Pancreas (tissue), 10 donors: Measurements from ENCODE around the gene DIAPH3. TPM values are rescaled to one million over a fixed set of nuclear protein-coding genes. Genes with fewer than 3 reads are reported as not detected.

Experiments used
- ATAC-seq, 4 donors: fragments of 200-7000 bp; cut with Tn5 transposase; one replicate each; pipeline versions ENCODE4 v1.8.0 to v1.9.1; 2020; ENCODE audit warnings: mild to moderate bottlenecking in 4 of 4, moderate library complexity in 4 of 4
- DNase-seq, 6 donors: peaks; one replicate each; pipeline ENCODE4 v3.0.0-alpha.2; 2020
- FAIRE-seq: peaks from 2 replicates; lab custom pipeline; 2012; peaks lifted over from hg19 to GRCh38; lab: Jason Lieb, UNC
- H3K27ac ChIP-seq, 4 donors: fragments of 200-600 bp; sonication (generic); 1 replicate in 3 of 4; 2 replicates in 1 of 4; pipeline versions ENCODE4 v1.5.0 to v1.8.0; 2020
- H3K27me3 ChIP-seq, 4 donors: fragments of 200-600 bp; one replicate each; pipeline ENCODE4 v1.8.0; 2021
- H3K36me3 ChIP-seq, 3 donors: fragments of 200-600 bp; sonication (generic) in 1 of 3; one replicate each; pipeline versions ENCODE4 v1.5.0 to v1.8.0; 2020 to 2021
- H3K4me1 ChIP-seq, 3 donors: fragments of 200-600 bp; one replicate each; pipeline ENCODE4 v1.8.0; 2021
- H3K4me3 ChIP-seq, 4 donors: fragments of 200-600 bp; sonication (generic) in 2 of 4; one replicate each; pipeline versions ENCODE4 v1.5.0 to v1.8.0; 2020 to 2021
- H3K9me3 ChIP-seq, 4 donors: fragments of 200-600 bp; one replicate each; pipeline ENCODE4 v1.8.0; 2021
- WGBS, 2 donors: extraction: QIAGEN DNeasy Blood & Tissue Kit; methylation state at CpG; one replicate each; pipeline ENCODE4 v1.1.7; 2013; 5-methylcytosine and 5-hydroxymethylcytosine counted together
- intact Hi-C, 3 donors: fragments of 100-400 bp; cut with DNase I; formaldehyde crosslinking; loops; one replicate each; pipeline versions ENCODE4 v1.11.1 to v1.14.2; 2022
- polyA plus RNA-seq, 2 donors: library from polyadenylated mRNA; stranded (reverse); fragments of 200-250 nt; gene quantifications; one replicate each; pipeline ENCODE4 v1.2.3, GENCODE V29; 2013
- total RNA-seq, 6 donors: library from RNA; stranded (reverse); fragmentation: NEBNext Ultra II Directional in 4 of 6; extraction: Animal tissue kit (Norgen Biotek cat#: 25700) in 4 of 6; gene quantifications; one replicate each; pipeline versions ENCODE4 v1.2.1 to v1.2.4, GENCODE V29; 2021 to 2023
- TF ChIP-seq, protein P1 (sequence below), 4 donors: fragments of 200-600 bp; sonication (generic) in 3 of 4; IDR thresholded peaks; one replicate each; pipeline versions ENCODE4 v1.5.0 to v1.8.0; 2021; ENCODE audit warnings: antibody characterized with exemption in 4 of 4
- donor health status: healthy with polysubstance abuse.
- donor health status: DM: no; HTN: no; CAD: no; lungs with moderate emphysema.
- donor health status: DM: no; HTN: no; CAD: no.
- donor health status: control.
- donor health status: control.
- donor health status: Bipolar disorder and iron deficiency.
- donor health status: DM: yes; HTN: yes; CAD: no.
- donor health status: DM: no; HTN: no; CAD: no.
- donor health status: DM: no; HTN: no; CAD: no.
- donor health status: DM: yes; HTN: yes; CAD: no.

The DIAPH3 gene
- total and polyA plus RNA-seq, 8 donors: 0.12 to 1.3 (median 0.42) TPM; not detected in 1

DNA sequence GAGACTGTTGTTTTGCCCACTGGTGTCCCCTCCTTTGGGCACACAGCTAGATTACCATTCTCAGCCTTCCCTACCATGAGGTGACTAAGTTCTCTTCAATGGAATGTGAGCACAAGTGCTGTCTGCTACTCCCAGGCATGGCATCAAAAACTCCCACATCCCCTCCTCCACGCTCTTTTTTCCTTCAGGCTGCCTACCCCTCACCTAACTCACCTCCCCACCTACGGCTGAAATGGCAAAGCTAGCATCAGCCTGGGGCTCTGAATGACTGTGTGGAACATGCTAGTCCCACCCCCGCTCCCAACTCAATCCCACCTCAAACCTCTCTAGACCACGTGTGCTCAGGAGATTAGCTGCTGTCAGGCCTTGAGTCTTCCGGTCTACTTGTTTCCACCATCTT is 512.2 kb downstream of the DIAPH3 start:
- no peak for DNase-seq
- FAIRE-seq: no peak
- Histone ChIP-seq H3K9me3 (no peaks in the 10 kb centered on the region), H3K4me3 (no peak overlapping the region), H3K36me3 (no peaks in the 10 kb centered on the region), H3K27me3 (no peaks in the 10 kb centered on the region), H3K4me1 (no peaks in the 10 kb centered on the region), H3K27ac (no peak overlapping the region)
- 84 to 95% methylated on average over 5 of the region's 5 CpGs for WGBS, 2 donors
- intact Hi-C loops: no loop called here
- ATAC-seq: no peak
- TF ChIP-seq, protein P1, sequence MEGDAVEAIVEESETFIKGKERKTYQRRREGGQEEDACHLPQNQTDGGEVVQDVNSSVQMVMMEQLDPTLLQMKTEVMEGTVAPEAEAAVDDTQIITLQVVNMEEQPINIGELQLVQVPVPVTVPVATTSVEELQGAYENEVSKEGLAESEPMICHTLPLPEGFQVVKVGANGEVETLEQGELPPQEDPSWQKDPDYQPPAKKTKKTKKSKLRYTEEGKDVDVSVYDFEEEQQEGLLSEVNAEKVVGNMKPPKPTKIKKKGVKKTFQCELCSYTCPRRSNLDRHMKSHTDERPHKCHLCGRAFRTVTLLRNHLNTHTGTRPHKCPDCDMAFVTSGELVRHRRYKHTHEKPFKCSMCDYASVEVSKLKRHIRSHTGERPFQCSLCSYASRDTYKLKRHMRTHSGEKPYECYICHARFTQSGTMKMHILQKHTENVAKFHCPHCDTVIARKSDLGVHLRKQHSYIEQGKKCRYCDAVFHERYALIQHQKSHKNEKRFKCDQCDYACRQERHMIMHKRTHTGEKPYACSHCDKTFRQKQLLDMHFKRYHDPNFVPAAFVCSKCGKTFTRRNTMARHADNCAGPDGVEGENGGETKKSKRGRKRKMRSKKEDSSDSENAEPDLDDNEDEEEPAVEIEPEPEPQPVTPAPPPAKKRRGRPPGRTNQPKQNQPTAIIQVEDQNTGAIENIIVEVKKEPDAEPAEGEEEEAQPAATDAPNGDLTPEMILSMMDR (IDR thresholded peaks at IDR 0.05): no peak

DNA sequence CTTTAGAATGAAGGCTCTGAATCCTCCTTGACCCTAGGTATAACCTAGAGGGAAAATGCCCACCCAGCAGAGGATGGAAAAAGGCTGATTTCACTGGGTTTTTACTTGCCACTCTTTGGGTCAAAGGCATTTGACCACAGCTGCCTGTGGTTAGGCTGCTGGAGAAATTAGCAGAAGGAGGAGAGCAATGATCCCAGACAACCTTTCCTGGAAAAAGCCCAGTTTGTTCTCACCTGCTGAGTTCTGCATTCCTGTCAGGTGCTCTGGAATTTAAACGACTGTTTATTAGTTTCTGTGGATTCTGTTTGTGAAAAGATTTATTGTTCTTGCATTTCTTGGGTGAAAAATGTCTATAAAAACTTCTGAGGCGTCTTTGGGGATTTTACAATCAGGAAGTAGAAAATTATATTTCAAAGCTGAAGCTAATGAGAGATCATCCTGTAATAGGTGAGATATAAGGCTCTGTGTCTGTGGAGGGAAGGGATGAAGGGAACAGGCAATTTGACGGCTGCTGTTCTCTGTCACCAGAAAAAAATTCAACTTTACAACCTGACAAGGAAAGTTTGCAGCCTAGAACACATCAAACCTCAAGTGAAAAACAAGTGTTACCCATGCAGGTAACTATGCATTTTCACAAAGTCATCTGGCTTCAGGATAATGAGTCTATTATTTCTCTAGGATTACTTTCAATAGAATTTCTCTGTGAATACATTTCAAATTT is 519.7 kb downstream of the DIAPH3 start:
- peak overlapping the region; percentile 46 to 55 (median 54) for H3K27ac ChIP-seq
- intact Hi-C loops: no loop called here

DNA sequence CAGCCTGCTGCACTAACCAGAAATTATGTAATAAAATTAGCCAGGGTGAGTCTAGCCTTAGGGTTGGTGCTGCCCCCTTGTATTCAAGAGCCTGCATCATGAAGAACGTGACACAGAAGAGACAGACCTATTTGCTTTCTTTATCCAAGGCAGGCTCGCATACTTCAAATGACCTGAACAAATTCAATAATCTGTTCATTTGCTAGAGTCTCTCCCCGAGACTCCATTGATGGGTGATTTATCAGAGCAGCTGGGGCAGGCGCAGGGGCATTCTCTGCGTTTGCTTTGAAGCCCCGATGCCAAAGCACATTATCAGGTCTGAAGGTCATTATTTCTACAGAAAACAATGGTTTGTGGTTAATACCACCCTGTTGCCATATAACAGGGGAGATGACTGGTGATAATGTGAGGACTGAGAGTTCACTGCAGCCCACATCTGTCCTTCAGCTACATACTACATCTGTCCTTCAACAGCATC is 520.3 kb downstream of the DIAPH3 start:
- WGBS, 2 donors: 45 to 49% methylated on average over 6 of the region's 6 CpGs
- no peaks in the 10 kb centered on the region for H3K4me1 ChIP-seq
- ATAC-seq (peak in 3 of 4 donors; percentile 20 to 44 (median 33)), FAIRE-seq (no peak), DNase-seq (no peak)
- no peak overlapping the region for H3K4me3 ChIP-seq
- H3K9me3 ChIP-seq: no peaks in the 10 kb centered on the region
- intact Hi-C loops: no loop called here
- no peaks in the 10 kb centered on the region for H3K36me3 ChIP-seq
- TF ChIP-seq, protein P1 (IDR thresholded peaks at IDR 0.05): no peak
- H3K27ac ChIP-seq: peak overlapping the region in 3 of 4 donors; percentile 31 to 55 (median 31)
- no peaks in the 10 kb centered on the region for H3K27me3 ChIP-seq

More for the DNA sequence above, 519.7 kb downstream of the DIAPH3 start:
- 21 to 23% methylated on average over 3 of the region's 3 CpGs for WGBS, 2 donors
- H3K4me1 ChIP-seq: no peaks in the 10 kb centered on the region
- no peak for FAIRE-seq
- no peaks in the 10 kb centered on the region for H3K36me3 ChIP-seq
- TF ChIP-seq, protein P1 (IDR thresholded peaks at IDR 0.05): no peak
- peak in 1 of 6 donors; percentile 11 for DNase-seq
- H3K9me3 ChIP-seq: no peaks in the 10 kb centered on the region
- no peaks in the 10 kb centered on the region for H3K27me3 ChIP-seq
- ATAC-seq: peak; percentile 46 to 88 (median 77)
- no peak overlapping the region for H3K4me3 ChIP-seq

DNA sequence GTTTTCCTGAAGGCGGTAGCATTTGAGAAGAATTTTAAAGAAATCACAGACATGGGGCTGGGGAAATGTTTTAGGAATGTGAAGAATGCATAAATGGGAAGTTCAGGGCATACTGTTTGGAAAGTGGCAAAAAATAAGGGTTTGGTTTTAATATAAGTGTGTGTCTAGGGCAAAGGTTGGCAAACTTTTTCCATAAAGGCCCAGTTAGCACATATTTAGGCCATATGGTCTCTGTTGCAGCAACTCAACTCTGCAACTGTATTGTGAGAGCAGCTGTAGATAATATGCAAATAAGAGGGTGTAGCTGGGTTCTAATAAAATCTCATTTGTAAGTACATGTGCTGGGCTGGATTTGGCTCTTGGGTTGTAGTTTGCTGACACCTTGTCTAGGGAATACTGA is 521.9 kb downstream of the DIAPH3 start:
- no peak overlapping the region for H3K4me3 ChIP-seq
- H3K36me3 ChIP-seq: no peaks in the 10 kb centered on the region
- H3K27me3 ChIP-seq: no peaks in the 10 kb centered on the region
- H3K9me3 ChIP-seq: no peaks in the 10 kb centered on the region
- FAIRE-seq: no peak
- no peak for DNase-seq
- TF ChIP-seq, protein P1 (IDR thresholded peaks at IDR 0.05): no peak
- H3K27ac ChIP-seq: no peak overlapping the region
- WGBS, 2 donors: 67 to 70% methylated on average over 1 of the region's 1 CpG
- no peaks in the 10 kb centered on the region for H3K4me1 ChIP-seq
- intact Hi-C loops: no loop called here
- ATAC-seq: no peak

DNA sequence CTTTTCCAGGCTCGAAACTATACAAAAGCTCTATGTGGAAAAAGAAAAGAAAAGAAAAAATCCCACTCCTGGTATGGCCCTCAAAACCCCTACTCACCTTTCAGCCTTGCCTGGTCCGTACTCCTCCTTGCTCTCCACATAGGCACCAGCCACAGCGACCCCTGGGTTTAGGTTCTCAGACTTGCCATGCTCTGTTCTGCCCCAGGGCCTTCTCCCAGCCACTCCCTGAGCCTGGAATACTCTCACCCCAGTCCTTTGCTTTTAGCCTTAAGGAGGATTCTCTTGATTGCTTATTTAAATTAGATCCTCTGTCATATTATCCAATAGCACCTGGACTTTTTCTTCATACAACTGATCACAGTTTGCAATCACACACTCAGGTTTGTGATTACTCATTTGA is 522.5 kb downstream of the DIAPH3 start:
- no peak for DNase-seq
- ATAC-seq: no peak
- H3K27ac ChIP-seq: no peak overlapping the region
- H3K4me1 ChIP-seq: no peaks in the 10 kb centered on the region
- no peak overlapping the region for H3K4me3 ChIP-seq
- WGBS, 2 donors: 86 to 89% methylated on average over 3 of the region's 3 CpGs
- H3K36me3 ChIP-seq: no peaks in the 10 kb centered on the region
- intact Hi-C loops: no loop called here
- TF ChIP-seq, protein P1 (IDR thresholded peaks at IDR 0.05): no peak
- FAIRE-seq: no peak
- no peaks in the 10 kb centered on the region for H3K9me3 ChIP-seq
- no peaks in the 10 kb centered on the region for H3K27me3 ChIP-seq
